GM12872 (cell line): Measurements from ENCODE around the gene SETD7.

Experiments
- CTCF ChIP-seq: IDR thresholded peaks from 3 replicates; pipeline ENCODE4 v1.5.1; 2011; ENCODE audit warnings: low read depth, mild to moderate bottlenecking, low read length, moderate library complexity; ENCODE audit not compliant: insufficient read depth

Gene SETD7

DNA sequence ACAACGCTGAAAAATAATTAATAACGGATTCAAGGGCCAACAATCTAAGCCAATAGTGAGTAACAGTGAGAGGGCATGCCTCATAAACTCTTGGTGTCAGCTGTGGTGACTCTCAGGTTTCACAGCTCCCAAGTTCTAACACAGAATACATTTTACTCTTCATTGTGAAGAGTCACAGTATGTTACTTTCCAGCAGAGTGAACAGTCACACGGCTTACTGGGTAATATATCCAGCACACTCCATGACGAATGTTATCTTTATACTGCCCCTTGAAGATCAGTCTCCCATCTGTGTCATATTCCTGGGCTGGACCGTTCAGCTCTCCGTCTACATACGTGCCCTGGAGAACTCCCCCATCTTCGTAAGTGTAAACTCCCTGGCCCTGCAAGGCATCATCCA is 23.1 kb downstream of the SETD7 start:
- no peak for TF ChIP-seq CTCF

GRCh38 chr4:139530833-139531427 is 25.1 kb downstream of the SETD7 start:
- peak; percentile 76 for TF ChIP-seq CTCF

DNA sequence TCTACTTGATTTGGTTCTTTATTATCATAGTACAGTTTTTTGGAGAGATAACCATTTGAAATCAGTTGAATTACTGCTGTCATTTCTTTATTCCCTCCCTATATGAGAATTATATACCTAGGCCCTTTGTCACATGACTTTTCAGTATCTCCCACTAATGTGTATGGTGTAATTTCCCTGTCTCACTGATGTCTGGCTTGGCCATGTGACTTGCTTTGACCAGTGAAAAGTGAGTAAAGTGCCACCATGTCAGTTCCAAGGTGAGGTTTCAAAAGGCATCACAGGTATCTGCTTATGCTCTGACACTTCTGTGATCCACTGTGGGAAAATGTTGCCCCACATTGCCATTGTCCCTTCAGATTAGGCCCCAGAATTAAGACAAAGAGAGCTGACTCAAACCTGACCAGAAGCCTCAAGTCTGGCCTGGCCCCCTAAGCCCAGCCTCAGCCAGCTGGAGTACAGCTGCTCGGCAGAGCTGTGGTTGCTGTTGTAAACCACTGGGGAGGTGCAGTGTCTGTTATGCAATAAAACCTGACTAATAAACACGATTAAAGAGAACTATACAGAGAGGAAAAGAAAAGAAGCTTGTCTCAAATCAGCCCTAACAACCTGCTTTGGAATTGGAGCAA is 27.5 kb downstream of the SETD7 start:
- TF ChIP-seq CTCF, result no peak

DNA sequence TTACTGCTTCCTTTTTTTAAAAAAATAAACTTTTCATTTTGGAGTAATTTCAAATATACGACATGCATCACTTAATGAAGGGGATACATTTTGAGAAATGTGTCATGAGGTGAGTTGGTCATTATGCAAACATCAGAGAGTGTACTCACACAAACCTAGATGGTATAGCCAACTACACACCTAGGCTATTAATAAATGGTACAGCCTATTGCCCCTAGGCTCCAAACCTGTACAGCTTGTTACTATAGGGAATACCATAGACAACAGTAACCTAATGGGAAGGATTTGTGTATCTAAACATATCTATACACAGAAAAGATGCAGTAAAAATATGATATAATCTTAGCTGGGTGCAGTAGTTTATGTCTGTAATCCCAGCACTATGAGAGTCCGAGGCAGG is 29.1 kb downstream of the SETD7 start:
- no peak for TF ChIP-seq CTCF

DNA sequence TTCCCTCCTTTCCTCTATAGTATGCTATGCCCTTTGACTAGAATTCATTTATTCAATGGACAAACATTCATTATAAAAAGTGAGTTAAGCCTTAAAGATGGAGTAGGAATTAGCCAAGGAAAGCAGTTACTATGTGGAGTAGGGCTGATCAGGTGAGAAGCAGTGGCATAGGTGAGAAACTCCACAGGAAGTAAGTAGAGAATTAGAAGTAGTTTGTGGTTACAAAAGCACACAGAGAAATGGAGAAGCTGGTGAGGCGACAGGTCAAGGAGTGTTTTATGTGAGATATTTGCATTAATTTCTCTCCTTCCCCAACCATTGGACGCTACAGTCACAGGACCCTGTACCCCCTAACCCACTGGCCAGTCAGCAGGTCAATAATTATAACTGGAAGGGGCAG is 30.6 kb downstream of the SETD7 start:
- TF ChIP-seq CTCF, result no peak

DNA sequence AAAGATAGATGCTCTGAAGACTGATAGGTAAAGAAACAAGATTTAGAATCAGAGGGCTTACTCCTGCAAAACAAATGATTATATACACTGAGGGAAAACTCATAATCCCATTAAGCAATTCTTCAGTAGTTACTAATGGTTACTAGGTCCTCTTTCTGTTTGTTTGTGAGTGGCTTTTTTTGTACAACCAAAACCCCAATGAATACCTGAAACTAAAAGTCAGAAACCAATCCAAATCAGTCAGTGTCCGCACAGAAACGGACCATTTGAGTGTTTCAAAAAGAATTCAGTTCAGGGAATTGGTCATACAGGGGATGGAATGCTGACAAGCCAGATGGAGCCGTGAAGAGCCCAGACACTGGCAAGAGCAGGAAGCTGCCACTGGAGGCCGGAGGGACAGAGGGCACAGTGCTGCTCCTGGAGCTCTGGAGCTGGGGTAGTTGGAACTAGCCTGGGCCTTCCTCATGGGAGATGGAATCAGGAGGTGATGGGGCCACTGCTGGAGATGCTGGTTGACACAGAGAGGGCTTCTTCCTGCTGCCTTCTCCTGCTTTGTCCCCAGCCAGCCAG is 31.9 kb downstream of the SETD7 start:
- no peak for TF ChIP-seq CTCF

DNA sequence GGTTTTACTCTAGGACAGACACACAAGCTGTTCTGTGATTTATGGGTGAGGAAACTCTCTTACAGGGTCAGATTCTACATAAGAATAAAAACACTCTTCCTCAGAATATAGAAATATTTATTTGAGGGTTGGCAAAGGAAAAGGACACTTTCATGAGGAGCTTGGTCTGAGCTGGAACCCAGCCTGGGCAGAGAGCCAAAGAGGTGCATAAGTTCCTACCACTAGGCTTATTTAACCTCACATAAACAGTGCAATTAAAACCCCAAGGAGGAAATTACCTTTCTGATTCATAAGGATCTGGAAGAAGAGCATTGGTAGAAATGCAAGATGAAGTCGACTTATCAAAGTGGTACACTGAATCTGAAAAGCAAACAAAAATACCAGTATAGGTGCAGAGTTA is 32.9 kb downstream of the SETD7 start:
- TF ChIP-seq CTCF, result no peak
